Measurements from ENCODE around the gene PHACTR1. TPM values are rescaled to one million over a fixed set of nuclear protein-coding genes. Genes with fewer than 3 reads are reported as not detected.

The PHACTR1 gene
- total RNA-seq, 1 experiment from 2014 or later, result not detected

DNA sequence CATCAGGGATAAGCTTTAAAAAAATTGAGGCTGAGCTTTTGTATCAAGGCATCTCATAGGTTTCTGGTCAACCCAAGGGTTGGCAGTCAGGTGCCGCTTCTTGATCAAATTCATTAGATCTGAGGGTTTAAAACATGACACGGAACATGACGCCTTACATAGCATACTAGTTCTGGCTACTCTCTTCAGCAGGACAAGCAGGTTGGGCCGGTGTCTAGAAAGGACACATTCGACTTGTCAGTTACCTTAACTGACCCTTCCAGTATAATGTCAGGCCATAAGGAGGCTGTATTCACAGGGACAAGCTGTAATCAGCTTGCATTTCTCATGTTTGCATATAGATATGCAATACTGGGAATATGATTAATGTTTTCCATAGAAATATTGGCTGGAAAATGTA is 65.6 kb downstream of the PHACTR1 start:
- no peak for DNase-seq (ENCODE audit: low read depth)
- in situ Hi-C loops (cut with HindIII; ENCODE audit: low pct_unique_long_range_greater_than_20kb, low sequenced_read_pairs), result no loop called here

GRCh38 chr6:12785301-12785700 is 68.7 kb downstream of the PHACTR1 start:
- no peak for DNase-seq (ENCODE audit: low read depth)
- in situ Hi-C loops (cut with HindIII; ENCODE audit: low pct_unique_long_range_greater_than_20kb, low sequenced_read_pairs), result no loop called here

DNA sequence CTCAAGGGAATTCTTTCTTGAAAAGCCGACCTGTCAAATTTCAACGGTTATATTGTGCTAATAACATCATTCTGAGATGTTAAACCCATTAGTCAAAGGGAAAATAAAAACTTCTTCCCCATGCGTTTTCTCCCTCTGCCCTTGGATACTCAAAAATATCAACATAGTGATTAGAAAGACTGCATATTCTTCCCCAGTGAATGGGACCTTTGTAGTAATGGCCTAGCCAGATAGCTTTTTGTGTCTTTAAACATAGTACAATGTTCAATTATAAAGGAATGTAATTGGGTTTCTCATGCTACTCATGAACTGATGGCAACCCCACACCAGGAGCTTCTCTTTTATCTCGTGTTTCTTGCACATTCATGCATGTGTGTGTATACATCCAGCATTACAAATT is 69.4 kb downstream of the PHACTR1 start:
- in situ Hi-C loops (cut with HindIII; ENCODE audit: low pct_unique_long_range_greater_than_20kb, low sequenced_read_pairs), result no loop called here
- no peak for DNase-seq (ENCODE audit: low read depth)

DNA sequence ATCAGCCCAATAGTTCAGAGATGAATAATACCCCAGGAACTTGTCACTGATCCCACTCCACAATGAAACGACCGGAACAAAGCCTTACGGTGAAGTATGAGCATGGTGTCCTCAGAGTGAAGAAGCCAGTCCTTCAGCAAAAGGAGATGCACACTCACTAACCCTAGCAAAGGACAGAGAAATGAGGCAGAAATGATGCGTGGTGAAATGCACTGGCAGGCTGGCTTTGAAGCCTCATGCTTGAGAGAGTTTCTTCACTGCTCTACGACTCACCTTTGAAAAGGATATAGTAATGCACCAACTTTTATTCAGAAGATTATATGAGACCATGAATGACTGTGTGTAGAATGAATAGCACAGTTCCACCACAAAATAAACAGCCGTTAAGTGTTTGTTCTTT is 74.8 kb downstream of the PHACTR1 start:
- no peak for DNase-seq (ENCODE audit: low read depth)
- in situ Hi-C loops (cut with HindIII; ENCODE audit: low pct_unique_long_range_greater_than_20kb, low sequenced_read_pairs), result no loop called here

GRCh38 chr6:12798326-12798725 is 81.8 kb downstream of the PHACTR1 start:
- DNase-seq (ENCODE audit: low read depth), result no peak
- in situ Hi-C loops (cut with HindIII; ENCODE audit: low pct_unique_long_range_greater_than_20kb, low sequenced_read_pairs), result no loop called here

DNA sequence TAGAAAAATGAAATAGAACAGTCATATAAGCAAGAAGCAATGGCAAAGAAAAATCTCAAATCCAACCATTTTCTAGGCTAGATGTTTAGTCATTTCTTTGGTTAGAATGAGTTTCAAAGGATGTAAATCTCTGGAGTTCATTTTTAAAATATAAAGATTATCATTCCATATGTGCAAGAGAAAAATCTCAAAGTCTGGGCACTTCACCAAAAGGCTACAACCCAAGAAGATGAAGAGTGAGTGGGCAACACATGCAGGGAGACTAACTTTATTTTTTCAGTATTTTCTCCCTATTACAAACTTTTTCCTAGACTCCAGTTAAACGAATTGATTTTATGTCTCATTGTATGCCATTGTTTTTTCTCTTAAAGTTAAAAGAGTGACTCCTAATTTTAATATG is 83.6 kb downstream of the PHACTR1 start:
- in situ Hi-C loops (cut with HindIII; ENCODE audit: low pct_unique_long_range_greater_than_20kb, low sequenced_read_pairs), result no loop called here
- DNase-seq (ENCODE audit: low read depth), result no peak

GRCh38 chr6:12801141-12801540 is 84.6 kb downstream of the PHACTR1 start:
- DNase-seq (ENCODE audit: low read depth), result no peak
- in situ Hi-C loops (cut with HindIII; ENCODE audit: low pct_unique_long_range_greater_than_20kb, low sequenced_read_pairs), result no loop called here

DNA sequence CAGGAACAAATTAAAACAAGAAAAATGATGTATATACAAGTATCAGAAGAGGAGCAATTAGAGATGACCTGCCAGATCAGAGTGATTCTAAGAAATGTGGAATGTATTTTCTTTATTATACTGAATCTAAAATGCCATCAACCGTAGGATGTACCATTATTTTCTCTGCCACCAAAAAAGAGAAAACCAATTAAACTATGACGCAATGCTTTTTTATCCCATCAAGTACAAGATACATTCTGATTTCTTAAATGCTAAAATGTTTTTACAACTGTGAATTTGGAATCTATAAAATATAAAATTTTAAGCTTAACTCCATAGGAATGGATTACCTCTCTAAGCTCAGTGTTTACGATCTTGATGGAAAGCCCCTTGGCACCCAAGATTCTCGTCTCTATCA is 85.9 kb downstream of the PHACTR1 start:
- DNase-seq (ENCODE audit: low read depth), result no peak
- in situ Hi-C loops (cut with HindIII; ENCODE audit: low pct_unique_long_range_greater_than_20kb, low sequenced_read_pairs), result no loop called here

- DNase-seq (ENCODE audit: low read depth), result no peak
- in situ Hi-C loops (cut with HindIII; ENCODE audit: low pct_unique_long_range_greater_than_20kb, low sequenced_read_pairs), result no loop called here
Observed at GRCh38 chr6:12803486-12803885, 86.9 kb downstream of the PHACTR1 start.

GRCh38 chr6:12804952-12805645 is 88.5 kb downstream of the PHACTR1 start:
- DNase-seq (ENCODE audit: low read depth), result no peak
- in situ Hi-C loops (cut with HindIII; ENCODE audit: low pct_unique_long_range_greater_than_20kb, low sequenced_read_pairs), result no loop called here

GRCh38 chr6:12806136-12806535 is 89.6 kb downstream of the PHACTR1 start:
- in situ Hi-C loops (cut with HindIII; ENCODE audit: low pct_unique_long_range_greater_than_20kb, low sequenced_read_pairs), result no loop called here
- no peak for DNase-seq (ENCODE audit: low read depth)

- in situ Hi-C loops (cut with HindIII; ENCODE audit: low pct_unique_long_range_greater_than_20kb, low sequenced_read_pairs), result no loop called here
- DNase-seq (ENCODE audit: low read depth), result no peak
Observed at GRCh38 chr6:12806796-12807195, 90.2 kb downstream of the PHACTR1 start.

DNA sequence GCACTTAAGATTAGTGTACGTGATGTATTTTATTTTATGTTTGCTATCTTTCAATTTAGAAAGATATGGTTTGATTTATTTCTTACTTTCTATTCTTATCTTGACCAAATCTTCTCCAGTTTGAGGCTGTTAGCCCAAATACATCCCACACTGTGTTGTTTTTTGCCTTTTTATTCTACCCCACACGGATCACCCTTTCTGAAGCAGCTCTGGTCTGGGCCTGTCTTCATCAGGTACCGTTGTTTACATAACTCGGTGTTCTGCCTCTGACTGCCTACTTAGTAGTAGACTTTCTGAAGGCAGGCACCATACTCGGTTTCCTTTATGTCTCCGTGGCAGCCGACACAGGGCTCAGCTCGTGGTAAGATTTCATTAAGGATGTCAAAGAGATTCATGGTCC is 95.0 kb downstream of the PHACTR1 start:
- in situ Hi-C loops (cut with HindIII; ENCODE audit: low pct_unique_long_range_greater_than_20kb, low sequenced_read_pairs), result no loop called here

GRCh38 chr6:12813321-12813720 is 96.8 kb downstream of the PHACTR1 start:
- no peak for DNase-seq (ENCODE audit: low read depth)

More for the DNA sequence above, 95.0 kb downstream of the PHACTR1 start:
- DNase-seq (ENCODE audit: low read depth), result no peak

DNA sequence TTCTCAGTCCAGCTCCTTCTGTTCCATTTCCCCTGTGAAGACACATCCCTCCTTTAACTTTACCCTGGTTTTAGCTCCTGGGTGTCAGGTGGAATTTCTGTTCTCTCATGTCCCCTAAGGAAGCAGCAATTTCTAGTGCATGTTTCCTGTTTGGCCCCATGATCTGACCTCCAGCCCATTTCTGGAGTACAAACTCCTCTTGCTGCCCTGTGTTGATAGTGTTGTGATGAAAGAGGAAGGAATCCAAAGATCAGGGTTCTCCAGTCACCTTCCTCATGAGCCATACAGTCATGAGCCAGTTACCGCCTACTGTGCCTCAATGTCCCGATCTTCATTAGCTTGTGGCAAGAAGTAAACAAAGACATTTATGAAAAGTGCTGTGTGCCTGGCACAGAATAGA is 97.4 kb downstream of the PHACTR1 start:
- in situ Hi-C loops (cut with HindIII; ENCODE audit: low pct_unique_long_range_greater_than_20kb, low sequenced_read_pairs), result no loop called here

More at GRCh38 chr6:12813321-12813720, 96.8 kb downstream of the PHACTR1 start:
- in situ Hi-C loops (cut with HindIII; ENCODE audit: low pct_unique_long_range_greater_than_20kb, low sequenced_read_pairs), result no loop called here

GRCh38 chr6:12815089-12815488 is 98.5 kb downstream of the PHACTR1 start:
- in situ Hi-C loops (cut with HindIII; ENCODE audit: low pct_unique_long_range_greater_than_20kb, low sequenced_read_pairs), result no loop called here
- no peak for DNase-seq (ENCODE audit: low read depth)

More for the DNA sequence above, 97.4 kb downstream of the PHACTR1 start:
- DNase-seq (ENCODE audit: low read depth), result no peak

- in situ Hi-C loops (cut with HindIII; ENCODE audit: low pct_unique_long_range_greater_than_20kb, low sequenced_read_pairs), result no loop called here
- no peak for DNase-seq (ENCODE audit: low read depth)
Observed at GRCh38 chr6:12815884-12816600, 99.5 kb downstream of the PHACTR1 start.

DNA sequence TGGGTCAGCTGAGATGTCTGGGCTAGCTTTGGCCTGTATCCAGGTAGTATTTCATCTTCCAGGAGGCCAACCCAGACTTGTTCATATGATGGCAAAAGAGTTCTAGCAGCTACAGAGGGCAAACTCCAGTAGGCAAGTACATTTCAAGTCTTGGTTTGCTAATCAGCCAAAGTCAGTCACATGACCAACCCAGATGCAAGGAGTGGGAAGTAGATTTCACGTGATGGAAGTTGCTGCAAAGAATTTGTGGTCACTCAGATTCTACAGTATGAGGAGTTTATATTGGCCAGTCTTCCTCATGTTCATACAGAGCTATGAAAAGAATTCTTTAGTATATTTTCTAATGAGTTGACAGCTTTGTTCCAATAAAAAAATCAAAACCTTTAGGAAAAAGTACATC is 101.8 kb downstream of the PHACTR1 start:
- in situ Hi-C loops (cut with HindIII; ENCODE audit: low pct_unique_long_range_greater_than_20kb, low sequenced_read_pairs), result no loop called here
- no peak for DNase-seq (ENCODE audit: low read depth)

DNA sequence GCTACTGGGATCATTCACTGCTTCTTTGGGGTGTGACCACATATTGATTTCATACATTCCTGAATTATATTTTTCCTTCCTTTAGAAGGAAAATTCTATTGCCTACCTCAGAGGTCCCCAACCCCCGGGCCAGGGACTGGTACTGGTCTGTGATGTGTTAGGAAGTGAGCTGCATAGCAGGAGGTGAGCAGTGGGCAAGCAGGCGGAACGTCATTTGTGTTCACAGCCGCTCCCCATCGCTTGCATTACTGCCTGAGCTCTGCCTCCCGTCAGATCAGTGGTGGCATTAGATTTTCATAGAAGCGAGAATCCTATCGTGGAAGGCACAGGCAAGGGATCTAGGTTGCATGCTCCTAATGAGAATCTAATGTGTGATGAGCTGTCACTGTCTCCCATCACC is 107.3 kb downstream of the PHACTR1 start:
- in situ Hi-C loops (cut with HindIII; ENCODE audit: low pct_unique_long_range_greater_than_20kb, low sequenced_read_pairs), result no loop called here
- DNase-seq (ENCODE audit: low read depth), result no peak

DNA sequence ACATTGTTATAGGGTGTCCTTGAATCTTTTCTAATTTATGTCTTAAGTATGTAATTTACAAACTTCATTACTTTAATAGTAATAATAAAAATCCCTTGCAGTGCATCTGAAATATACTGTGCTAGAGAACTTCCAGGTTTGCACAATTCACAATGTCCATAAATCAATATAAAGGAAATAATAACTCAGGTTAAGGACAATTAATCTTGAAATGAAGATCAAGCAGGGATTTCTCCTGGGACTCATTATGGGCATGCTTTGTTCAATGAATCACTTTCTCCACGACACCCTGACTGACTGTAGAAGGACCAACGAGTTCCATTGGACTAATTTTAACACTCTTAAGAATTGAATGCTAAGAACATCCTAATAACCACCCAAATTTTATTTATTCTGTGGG is 110.0 kb downstream of the PHACTR1 start:
- no peak for DNase-seq (ENCODE audit: low read depth)
- in situ Hi-C loops (cut with HindIII; ENCODE audit: low pct_unique_long_range_greater_than_20kb, low sequenced_read_pairs), result no loop called here

Measured in Caki2 (cell line).